HepG2 (cell line): ENCODE data around the gene EIF4EBP3. TPM values are rescaled to one million over a fixed set of nuclear protein-coding genes. Genes with fewer than 3 reads are reported as not detected.
A peak's percentile ranks its signal among the peaks of the same experiment; 100 is the strongest.

Experiments
- BCL3 ChIP-seq: sonication (generic); formaldehyde crosslinking; IDR thresholded peaks from 2 replicates; pipeline ENCODE4 v1.5.1; 2020; ENCODE audit warnings: mild to moderate bottlenecking, missing genetic modification reagents, moderate library complexity
- FOXP4 ChIP-seq: sonication (generic); formaldehyde crosslinking; IDR thresholded peaks from 2 replicates; pipeline ENCODE4 v1.4.0; 2020; ENCODE audit warnings: missing genetic modification reagents
- GABPA ChIP-seq, 2 experiments: IDR thresholded peaks; 2 replicates each; pipeline ENCODE4 v1.6.1; 2011 to 2016; ENCODE audit warnings: low read depth in 2 of 2, low read length in 1 of 2, missing biosample characterization in 1 of 2, missing genetic modification characterization in 1 of 2
- GLI4 ChIP-seq: sonication (generic); formaldehyde crosslinking; IDR thresholded peaks from 2 replicates; pipeline ENCODE4 v1.5.1; 2020; ENCODE audit warnings: missing genetic modification reagents, mild to moderate bottlenecking, moderate library complexity, borderline replicate concordance
- GPN1 ChIP-seq: sonication (generic); formaldehyde crosslinking; IDR thresholded peaks from 2 replicates; pipeline ENCODE4 v1.5.1; 2020; ENCODE audit warnings: missing genetic modification reagents, borderline replicate concordance
- HDAC2 ChIP-seq: sonication (generic); formaldehyde crosslinking; IDR thresholded peaks from 2 replicates; pipeline ENCODE4 v1.4.0; 2020; ENCODE audit warnings: missing genetic modification reagents
- HNRNPUL1 ChIP-seq: fragments of 200-400 bp; formaldehyde crosslinking; IDR thresholded peaks from 2 replicates; pipeline ENCODE4 v1.6.1; 2017; ENCODE audit warnings: low read depth, mild to moderate bottlenecking, low read length, moderate library complexity
- IKZF5 ChIP-seq: IDR thresholded peaks from 2 replicates; pipeline ENCODE4 v1.6.1; 2018; ENCODE audit warnings: missing genetic modification reagents, mild to moderate bottlenecking, missing compliant biosample characterization
- IRF9 ChIP-seq: sonication (generic); formaldehyde crosslinking; IDR thresholded peaks from 2 replicates; pipeline ENCODE4 v1.8.0; 2022; ENCODE audit warnings: missing genetic modification reagents, mild to moderate bottlenecking, borderline replicate concordance
- MAZ ChIP-seq, 2 experiments: sonication (generic) in 1 of 2; formaldehyde crosslinking in 1 of 2; IDR thresholded peaks; 2 replicates each; pipeline versions ENCODE4 v1.5.0 to v1.6.1; 2012 to 2020; ENCODE audit warnings: low read depth in 2 of 2, mild to moderate bottlenecking in 2 of 2, borderline replicate concordance in 1 of 2, improper control_type of control experiment in 1 of 2, low read length in 1 of 2, missing genetic modification reagents in 1 of 2, moderate library complexity in 1 of 2
- MYNN ChIP-seq: sonication (generic); formaldehyde crosslinking; IDR thresholded peaks from 2 replicates; pipeline ENCODE4 v1.4.0; 2020; ENCODE audit warnings: mild to moderate bottlenecking, low read depth, missing genetic modification reagents
- POLR2G ChIP-seq: fragments of 200-400 bp; formaldehyde crosslinking; IDR thresholded peaks from 2 replicates; pipeline ENCODE4 v1.6.1; 2018; ENCODE audit warnings: mild to moderate bottlenecking, low read depth, low read length, moderate library complexity
- SNAI1 ChIP-seq: sonication (generic); formaldehyde crosslinking; IDR thresholded peaks from 2 replicates; pipeline ENCODE4 v1.5.0; 2020; ENCODE audit warnings: mild to moderate bottlenecking, missing genetic modification reagents, borderline replicate concordance
- SNAPC2 ChIP-seq: sonication (generic); formaldehyde crosslinking; IDR thresholded peaks from 2 replicates; pipeline ENCODE4 v1.8.1; 2022; ENCODE audit warnings: mild to moderate bottlenecking, missing genetic modification reagents
- TAF1 ChIP-seq: sonication (generic); formaldehyde crosslinking; IDR thresholded peaks from 2 replicates; pipeline ENCODE4 v1.4.0; 2020; ENCODE audit warnings: missing genetic modification reagents
- TFAP4 ChIP-seq: sonication (generic); IDR thresholded peaks from 2 replicates; pipeline ENCODE4 v1.6.1; 2016; ENCODE audit warnings: low read depth, borderline replicate concordance
- TOPORS ChIP-seq: sonication (generic); formaldehyde crosslinking; IDR thresholded peaks from 2 replicates; pipeline ENCODE4 v1.8.0; 2023; ENCODE audit warnings: mild to moderate bottlenecking, missing genetic modification reagents
- ZC3H13 ChIP-seq: sonication (generic); formaldehyde crosslinking; IDR thresholded peaks from 2 replicates; pipeline ENCODE4 v1.8.1; 2023; ENCODE audit warnings: mild to moderate bottlenecking, missing genetic modification reagents, moderate library complexity
- ZNF296 ChIP-seq: sonication (generic); formaldehyde crosslinking; conservative IDR thresholded peaks from 2 replicates; pipeline ENCODE4 v1.5.0; 2020; ENCODE audit warnings: mild to moderate bottlenecking, missing genetic modification reagents
- ZNF350 ChIP-seq: sonication (generic); formaldehyde crosslinking; IDR thresholded peaks from 2 replicates; pipeline ENCODE4 v1.4.0; 2020; ENCODE audit warnings: mild to moderate bottlenecking, low read depth, missing genetic modification reagents, borderline replicate concordance
- ZNF776 ChIP-seq: sonication (generic); formaldehyde crosslinking; IDR thresholded peaks from 2 replicates; pipeline ENCODE4 v1.4.0; 2020; ENCODE audit warnings: mild to moderate bottlenecking, missing genetic modification reagents
- ZSCAN22 ChIP-seq: sonication (generic); formaldehyde crosslinking; IDR thresholded peaks from 2 replicates; pipeline ENCODE4 v1.4.0; 2020; ENCODE audit warnings: mild to moderate bottlenecking, missing genetic modification reagents
- polyA plus RNA-seq, 8 experiments: library from polyadenylated mRNA; depleted of rRNA in 3 of 8; stranded (reverse) in 7 of 8; unstranded in 1 of 8; fragments of >200 nt; fragmentation: Illumina TruSeq in 4 of 8; extraction: Trizol in 4 of 8; gene quantifications; 2 replicates each; pipeline versions ENCODE4 v1.2.1 to v1.2.3, GENCODE V29; 2011 to 2016; ENCODE audit warnings: low read depth in 4 of 8, missing spikeins in 1 of 8, mixed read lengths in 1 of 8; ENCODE audit not compliant: insufficient read depth in 1 of 8
- total RNA-seq, 5 experiments: library from RNA; depleted of rRNA; stranded (reverse); fragments of >200 nt; fragmentation: Illumina TruSeq; extraction: Trizol; gene quantifications; 2 replicates each; pipeline ENCODE4 v1.2.3, GENCODE V29; 2016; ENCODE audit warnings: low read depth in 1 of 5

Gene EIF4EBP3
- total and polyA plus RNA-seq, 2 of the 13 experiments (the other 11 are each of a cell fraction or from before 2014, with no cell fraction given): 0.61 to 1.7 TPM

GRCh38 chr5:140557136-140557805 is 9.8 kb downstream of the EIF4EBP3 start, which contains the start of gene SRA1 (continued):
- TF ChIP-seq GPN1 (0 out of 2 replicates have a peak, but pooled peaks have one; percentile 59), IRF9 (CRISPR knock-in tag) (peak; percentile 76; the same call in 1 of the 2 replicates), GLI4 (CRISPR knock-in tag) (0 out of 2 replicates have a peak, but pooled peaks have one; percentile 34), ZNF776 (peak; percentile 73; the same call in 1 of the 2 replicates), TOPORS (CRISPR knock-in tag) (peak; percentile 18; the same call in 1 of the 2 replicates), BCL3 (peak; percentile 61), TFAP4 (peak; percentile 80; the same call in 1 of the 2 replicates), MYNN (CRISPR knock-in tag) (no peak), SNAPC2 (CRISPR knock-in tag) (no peak), IKZF5 (CRISPR knock-in tag) (peak; percentile 85), HDAC2 (peak; percentile 58), ZNF350 (CRISPR knock-in tag) (peak; percentile 85; the same call in 1 of the 2 replicates), SNAI1 (CRISPR knock-in tag) (peak; percentile 21; the same call in 1 of the 2 replicates), HNRNPUL1 (no peak), ZSCAN22 (CRISPR knock-in tag) (no peak), ZC3H13 (peak; percentile 88), FOXP4 (CRISPR knock-in tag) (no peak), ZNF296 (CRISPR knock-in tag) (no peak; the same call in 1 of the 2 replicates), POLR2G (peak; percentile 99), MAZ (IDR thresholded peaks at IDR 0.05; ENCODE audit: borderline replicate concordance, low read depth, low read length) (no peak), MAZ (CRISPR knock-in tag; IDR thresholded peaks at IDR 0.05; ENCODE audit: low read depth) (peak; percentile 62), GABPA (IDR thresholded peaks at IDR 0.05; ENCODE audit: low read depth, low read length) (peak; percentile 93), GABPA (CRISPR knock-in tag; IDR thresholded peaks at IDR 0.05; ENCODE audit: low read depth) (peak; percentile 98), TAF1 (CRISPR knock-in tag) (peak; percentile 96)
